Pancreas (tissue), 10 donors: Measurements from ENCODE around the gene FHIT. TPM values are rescaled to one million over a fixed set of nuclear protein-coding genes. Genes with fewer than 3 reads are reported as not detected.

Experiments
- ATAC-seq, 4 donors: fragments of 200-7000 bp; cut with Tn5 transposase; one replicate each; pipeline versions ENCODE4 v1.8.0 to v1.9.1; 2020; ENCODE audit warnings: mild to moderate bottlenecking in 4 of 4, moderate library complexity in 4 of 4
- DNase-seq, 6 donors: peaks; one replicate each; pipeline ENCODE4 v3.0.0-alpha.2; 2020
- FAIRE-seq: peaks from 2 replicates; lab custom pipeline; 2012; peaks lifted over from hg19 to GRCh38; lab: Jason Lieb, UNC
- H3K27ac ChIP-seq, 4 donors: fragments of 200-600 bp; sonication (generic); 1 replicate in 3 of 4; 2 replicates in 1 of 4; pipeline versions ENCODE4 v1.5.0 to v1.8.0; 2020
- H3K27me3 ChIP-seq, 4 donors: fragments of 200-600 bp; one replicate each; pipeline ENCODE4 v1.8.0; 2021
- H3K36me3 ChIP-seq, 3 donors: fragments of 200-600 bp; sonication (generic) in 1 of 3; one replicate each; pipeline versions ENCODE4 v1.5.0 to v1.8.0; 2020 to 2021
- H3K4me1 ChIP-seq, 3 donors: fragments of 200-600 bp; one replicate each; pipeline ENCODE4 v1.8.0; 2021
- H3K4me3 ChIP-seq, 4 donors: fragments of 200-600 bp; sonication (generic) in 2 of 4; one replicate each; pipeline versions ENCODE4 v1.5.0 to v1.8.0; 2020 to 2021
- H3K9me3 ChIP-seq, 4 donors: fragments of 200-600 bp; one replicate each; pipeline ENCODE4 v1.8.0; 2021
- CTCF ChIP-seq, 4 donors: fragments of 200-600 bp; sonication (generic) in 3 of 4; IDR thresholded peaks; one replicate each; pipeline versions ENCODE4 v1.5.0 to v1.8.0; 2021; ENCODE audit warnings: antibody characterized with exemption in 4 of 4
- WGBS, 2 donors: extraction: QIAGEN DNeasy Blood & Tissue Kit; methylation state at CpG; one replicate each; pipeline ENCODE4 v1.1.7; 2013; 5-methylcytosine and 5-hydroxymethylcytosine counted together
- intact Hi-C, 3 donors: fragments of 100-400 bp; cut with DNase I; formaldehyde crosslinking; loops; one replicate each; pipeline versions ENCODE4 v1.11.1 to v1.14.2; 2022
- polyA plus RNA-seq, 2 donors: library from polyadenylated mRNA; stranded (reverse); fragments of 200-250 nt; gene quantifications; one replicate each; pipeline ENCODE4 v1.2.3, GENCODE V29; 2013
- total RNA-seq, 6 donors: library from RNA; stranded (reverse); fragmentation: NEBNext Ultra II Directional in 4 of 6; extraction: Animal tissue kit (Norgen Biotek cat#: 25700) in 4 of 6; gene quantifications; one replicate each; pipeline versions ENCODE4 v1.2.1 to v1.2.4, GENCODE V29; 2021 to 2023
- donor health status: healthy with polysubstance abuse.
- donor health status: DM: no; HTN: no; CAD: no; lungs with moderate emphysema.
- donor health status: DM: no; HTN: no; CAD: no.
- donor health status: control.
- donor health status: control.
- donor health status: Bipolar disorder and iron deficiency.
- donor health status: DM: yes; HTN: yes; CAD: no.
- donor health status: DM: no; HTN: no; CAD: no.
- donor health status: DM: no; HTN: no; CAD: no.
- donor health status: DM: yes; HTN: yes; CAD: no.

Gene FHIT
- total and polyA plus RNA-seq, 8 donors, result 4.8 to 15.7 (median 8.0) TPM

GRCh38 chr3:60080648-60081047, 1170.6 kb downstream of the FHIT start:
- WGBS, 2 donors, result 72 to 78% methylated on average over 1 of the region's 1 CpG
- Histone ChIP-seq H3K4me1 (no peaks in the 10 kb centered on the region), H3K9me3 (no peaks in the 10 kb centered on the region), H3K27ac (no peak overlapping the region), H3K36me3 (no peaks in the 10 kb centered on the region), H3K27me3 (no peaks in the 10 kb centered on the region), H3K4me3 (no peak overlapping the region)
- peak in 2 of 4 donors; percentile 41 to 56 for ATAC-seq
- intact Hi-C loops, result no loop called here
- TF ChIP-seq CTCF (IDR thresholded peaks at IDR 0.05), result no peak
- DNase-seq, result no peak
- FAIRE-seq, result no peak

GRCh38 chr3:60079076-60079475, 1172.2 kb downstream of the FHIT start:
- H3K27ac ChIP-seq, result no peak overlapping the region
- no peak for FAIRE-seq
- no peaks in the 10 kb centered on the region for H3K27me3 ChIP-seq
- 68 to 85% methylated on average over 5 of the region's 5 CpGs for WGBS, 2 donors
- TF ChIP-seq CTCF (IDR thresholded peaks at IDR 0.05), result no peak
- ATAC-seq, result no peak
- no peak for DNase-seq
- H3K4me3 ChIP-seq, result no peak overlapping the region
- no peaks in the 10 kb centered on the region for H3K4me1 ChIP-seq
- no peaks in the 10 kb centered on the region for H3K9me3 ChIP-seq
- intact Hi-C loops, result no loop called here
- H3K36me3 ChIP-seq, result no peaks in the 10 kb centered on the region

- no peak for DNase-seq
Measured at GRCh38 chr3:60076331-60076730, 1174.9 kb downstream of the FHIT start.

GRCh38 chr3:60073942-60074341, 1177.3 kb downstream of the FHIT start:
- H3K36me3 ChIP-seq, result no peaks in the 10 kb centered on the region
- intact Hi-C loops, result no loop called here
- DNase-seq, result no peak
- ATAC-seq, result no peak
- H3K27me3 ChIP-seq, result no peaks in the 10 kb centered on the region
- H3K4me1 ChIP-seq, result no peaks in the 10 kb centered on the region
- no peak overlapping the region for H3K27ac ChIP-seq
- FAIRE-seq, result no peak
- TF ChIP-seq CTCF (IDR thresholded peaks at IDR 0.05), result no peak
- H3K9me3 ChIP-seq, result no peaks in the 10 kb centered on the region
- H3K4me3 ChIP-seq, result no peak overlapping the region

More at GRCh38 chr3:60076331-60076730, 1174.9 kb downstream of the FHIT start:
- TF ChIP-seq CTCF (IDR thresholded peaks at IDR 0.05), result no peak
- H3K36me3 ChIP-seq, result no peaks in the 10 kb centered on the region
- no peaks in the 10 kb centered on the region for H3K9me3 ChIP-seq
- intact Hi-C loops, result no loop called here
- H3K4me1 ChIP-seq, result no peaks in the 10 kb centered on the region
- no peaks in the 10 kb centered on the region for H3K27me3 ChIP-seq
- FAIRE-seq (no peak), ATAC-seq (peak in 2 of 4 donors; percentile 19 to 29)
- H3K27ac ChIP-seq, result no peak overlapping the region
- H3K4me3 ChIP-seq, result no peak overlapping the region
- 51 to 52% methylated on average over 1 of the region's 1 CpG for WGBS, 2 donors

- ATAC-seq (no peak), DNase-seq (no peak), FAIRE-seq (no peak)
- Histone ChIP-seq H3K27me3 (no peaks in the 10 kb centered on the region), H3K27ac (no peak overlapping the region), H3K4me1 (no peaks in the 10 kb centered on the region), H3K36me3 (no peaks in the 10 kb centered on the region), H3K9me3 (no peaks in the 10 kb centered on the region), H3K4me3 (no peak overlapping the region)
- TF ChIP-seq CTCF (IDR thresholded peaks at IDR 0.05), result no peak
- intact Hi-C loops, result no loop called here
- WGBS, 2 donors, result 75 to 87% methylated on average over 4 of the region's 4 CpGs
Measured at GRCh38 chr3:60073228-60073627, 1178.0 kb downstream of the FHIT start.
